Activated T-helper 2 cell treated with anti-CD3 and anti-CD28 coated beads, Interferon-gamma antibody, Interleukin-2, Interleukin-4, amounts not matched to agents 10 μg/mL and 5 μg/mL and 100 μg/mL, durations not matched to agents 14 hours and 24 hours and 36 hours (primary cell): Measurements from ENCODE around the gene SETD7. TPM values are rescaled to one million over a fixed set of nuclear protein-coding genes. Genes with fewer than 3 reads are reported as not detected.
"Not testable (repeated sequence)": the region's sequence is repeated elsewhere in the genome, so short reads cannot be mapped to it uniquely, and the experiment has no call there.

Source experiments
- DNase-seq: peaks from one replicate; pipeline ENCODE4 v3.0.0; 2021; ENCODE audit warnings: low spot score
- H3K27ac Mint-ChIP-seq: one replicate; pipeline ENCODE4 v1.8.0; 2021; ENCODE audit warnings: mixed read lengths
- H3K27me3 Mint-ChIP-seq: one replicate; pipeline ENCODE4 v1.8.0; 2021; ENCODE audit warnings: low read depth, mixed read lengths
- H3K36me3 Mint-ChIP-seq: one replicate; pipeline ENCODE4 v1.8.0; 2021; ENCODE audit warnings: low read depth, mixed read lengths
- H3K4me1 Mint-ChIP-seq: one replicate; pipeline ENCODE4 v1.8.0; 2021; ENCODE audit warnings: low read depth, mixed read lengths
- H3K4me3 Mint-ChIP-seq: one replicate; pipeline ENCODE4 v1.8.0; 2021; ENCODE audit warnings: low read depth, mild to moderate bottlenecking, moderate library complexity, mixed read lengths
- H3K9me3 Mint-ChIP-seq: one replicate; pipeline ENCODE4 v1.8.0; 2021; ENCODE audit warnings: mixed read lengths
- intact Hi-C: fragments of 100-400 bp; cut with micrococcal nuclease; formaldehyde crosslinking; loops from one replicate; pipeline ENCODE4 v1.15.1; 2023
- total RNA-seq: library from RNA; stranded (reverse); gene quantifications from 2 replicates; pipeline ENCODE4 v1.2.3, GENCODE V29; 2022

SETD7 gene
- total RNA-seq, 1 donor from 2014 or later, result 20.7 TPM

- peaks cover 23% of the 10 kb centered on the region for H3K36me3 Mint-ChIP-seq
- H3K27me3 Mint-ChIP-seq, result no peaks in the 10 kb centered on the region
- peaks cover 39% of the 10 kb centered on the region for H3K4me1 Mint-ChIP-seq
- no peak overlapping the region for H3K4me3 Mint-ChIP-seq
- H3K27ac Mint-ChIP-seq, result no peak overlapping the region
- DNase-seq, result no peak
- intact Hi-C loops, result no loop called here
- H3K9me3 Mint-ChIP-seq, result peaks cover 3% of the 10 kb centered on the region
Observed at GRCh38 chr4:139460565-139460964, 95.5 kb downstream of the SETD7 start.

DNA sequence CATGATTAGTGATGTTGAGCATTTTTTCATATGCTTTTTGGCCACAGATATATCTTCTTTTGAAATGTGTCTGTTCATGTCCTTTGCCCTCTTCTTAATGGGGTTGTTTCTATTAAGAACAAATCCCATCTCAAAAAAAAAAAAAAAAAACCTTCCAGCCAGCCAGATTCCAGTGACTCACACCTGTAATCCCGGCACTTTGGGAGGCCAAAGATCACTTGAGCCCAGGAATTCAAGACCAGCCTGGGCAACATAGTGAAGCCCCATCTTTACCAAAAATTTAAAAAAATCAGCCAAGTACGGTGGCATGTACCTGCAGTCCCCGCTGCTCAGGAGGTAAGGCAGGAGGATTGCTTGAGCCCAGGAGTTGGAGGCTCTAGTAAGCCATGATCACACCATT, 97.0 kb downstream of the SETD7 start:
- H3K9me3 Mint-ChIP-seq, result peaks cover 1% of the 10 kb centered on the region
- no peak for DNase-seq
- H3K36me3 Mint-ChIP-seq, result peaks cover 20% of the 10 kb centered on the region
- H3K27me3 Mint-ChIP-seq, result no peaks in the 10 kb centered on the region
- H3K4me1 Mint-ChIP-seq, result peaks cover 52% of the 10 kb centered on the region
- H3K27ac Mint-ChIP-seq, result no peak overlapping the region
- intact Hi-C loops, result loop anchor here (10.0 kb wide), 2 partner anchors 636 to 1066 kb away; partner anchors contain the start of gene ELMOD2
- H3K4me3 Mint-ChIP-seq, result no peak overlapping the region

DNA sequence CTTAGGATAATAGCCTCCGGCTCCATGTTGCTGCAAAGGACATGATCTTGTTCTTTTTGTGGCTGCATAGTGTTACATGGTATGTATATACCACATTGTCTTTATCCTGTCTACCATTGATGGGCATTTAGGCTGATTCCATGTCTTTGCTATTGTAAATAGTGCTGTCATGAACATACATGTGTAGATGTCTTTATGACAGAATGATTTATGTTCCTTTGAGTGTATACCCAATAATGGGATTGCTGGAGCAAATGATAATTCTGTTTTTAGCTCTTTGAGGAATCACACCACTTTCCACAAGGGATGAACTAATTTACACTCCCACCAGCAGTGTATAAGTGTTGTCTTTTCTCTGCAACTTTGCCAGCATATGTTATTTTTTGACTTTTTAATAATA, 97.5 kb downstream of the SETD7 start:
- no peaks in the 10 kb centered on the region for H3K9me3 Mint-ChIP-seq
- no peak overlapping the region for H3K27ac Mint-ChIP-seq
- DNase-seq, result no peak
- intact Hi-C loops, result loop anchor here (10.0 kb wide), 2 partner anchors 636 to 1066 kb away; partner anchors contain the start of gene ELMOD2
- H3K36me3 Mint-ChIP-seq, result peaks cover 15% of the 10 kb centered on the region
- peaks cover 52% of the 10 kb centered on the region for H3K4me1 Mint-ChIP-seq
- H3K4me3 Mint-ChIP-seq, result no peak overlapping the region
- H3K27me3 Mint-ChIP-seq, result no peaks in the 10 kb centered on the region

DNA sequence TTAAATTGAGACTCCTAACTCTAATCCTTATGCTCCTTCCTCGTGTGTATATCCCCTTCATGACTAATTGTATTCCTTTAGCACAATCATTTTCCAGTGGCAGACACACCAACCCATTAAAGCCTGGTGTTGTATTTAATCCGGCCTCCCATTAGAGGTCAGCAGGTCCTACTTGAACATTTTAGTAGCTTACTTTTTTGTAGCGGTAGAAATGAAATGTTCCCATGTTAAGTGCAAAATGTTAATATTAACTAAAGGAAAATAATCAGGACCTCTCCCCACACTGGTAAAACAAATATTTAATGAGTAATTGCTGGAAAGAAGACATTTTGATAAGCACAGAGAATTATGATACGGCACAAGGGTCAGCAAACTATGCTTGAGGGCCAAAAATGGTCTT, 98.7 kb downstream of the SETD7 start:
- no peak overlapping the region for H3K27ac Mint-ChIP-seq

DNA sequence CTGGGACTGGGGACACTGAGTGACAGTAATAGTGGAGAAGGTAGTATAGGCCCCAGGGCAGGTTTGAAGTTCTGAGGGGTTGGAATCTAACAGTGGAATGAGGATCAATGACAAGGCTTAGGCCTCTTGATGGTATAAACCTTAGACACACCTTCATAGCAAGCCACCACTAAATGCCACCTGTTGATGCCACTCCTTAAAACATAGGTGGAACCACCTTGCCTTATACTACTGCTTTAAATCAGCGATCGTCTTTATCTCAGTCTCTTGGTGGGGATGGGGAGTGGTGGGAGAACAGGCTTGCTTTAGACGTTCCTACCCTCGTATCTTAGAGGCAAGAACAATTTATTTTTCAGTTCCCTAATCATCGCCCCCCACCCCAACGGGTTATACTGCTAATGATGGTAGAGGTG, 100.9 kb downstream of the SETD7 start:
- peak overlapping the region; percentile 90 for H3K4me3 Mint-ChIP-seq
- no peak overlapping the region for H3K27ac Mint-ChIP-seq
- H3K27me3 Mint-ChIP-seq, result no peaks in the 10 kb centered on the region
- H3K4me1 Mint-ChIP-seq, result peaks cover 64% of the 10 kb centered on the region
- H3K9me3 Mint-ChIP-seq, result no peaks in the 10 kb centered on the region
- peaks cover 13% of the 10 kb centered on the region for H3K36me3 Mint-ChIP-seq
- intact Hi-C loops, result loop anchor here (2.0 to 10.0 kb wide), 3 partner anchors 212 to 1070 kb away; partner anchors contain the start of gene ELMOD2
- no peak for DNase-seq

More for the DNA sequence above, 98.7 kb downstream of the SETD7 start:
- Mint-ChIP-seq H3K9me3 (no peaks in the 10 kb centered on the region), H3K36me3 (peaks cover 12% of the 10 kb centered on the region), H3K4me1 (peaks cover 57% of the 10 kb centered on the region), H3K27me3 (no peaks in the 10 kb centered on the region), H3K4me3 (no peak overlapping the region)
- intact Hi-C loops, result loop anchor here (10.0 kb wide), 2 partner anchors 637 to 1067 kb away; partner anchors contain the start of gene ELMOD2
- DNase-seq, result no peak

DNA sequence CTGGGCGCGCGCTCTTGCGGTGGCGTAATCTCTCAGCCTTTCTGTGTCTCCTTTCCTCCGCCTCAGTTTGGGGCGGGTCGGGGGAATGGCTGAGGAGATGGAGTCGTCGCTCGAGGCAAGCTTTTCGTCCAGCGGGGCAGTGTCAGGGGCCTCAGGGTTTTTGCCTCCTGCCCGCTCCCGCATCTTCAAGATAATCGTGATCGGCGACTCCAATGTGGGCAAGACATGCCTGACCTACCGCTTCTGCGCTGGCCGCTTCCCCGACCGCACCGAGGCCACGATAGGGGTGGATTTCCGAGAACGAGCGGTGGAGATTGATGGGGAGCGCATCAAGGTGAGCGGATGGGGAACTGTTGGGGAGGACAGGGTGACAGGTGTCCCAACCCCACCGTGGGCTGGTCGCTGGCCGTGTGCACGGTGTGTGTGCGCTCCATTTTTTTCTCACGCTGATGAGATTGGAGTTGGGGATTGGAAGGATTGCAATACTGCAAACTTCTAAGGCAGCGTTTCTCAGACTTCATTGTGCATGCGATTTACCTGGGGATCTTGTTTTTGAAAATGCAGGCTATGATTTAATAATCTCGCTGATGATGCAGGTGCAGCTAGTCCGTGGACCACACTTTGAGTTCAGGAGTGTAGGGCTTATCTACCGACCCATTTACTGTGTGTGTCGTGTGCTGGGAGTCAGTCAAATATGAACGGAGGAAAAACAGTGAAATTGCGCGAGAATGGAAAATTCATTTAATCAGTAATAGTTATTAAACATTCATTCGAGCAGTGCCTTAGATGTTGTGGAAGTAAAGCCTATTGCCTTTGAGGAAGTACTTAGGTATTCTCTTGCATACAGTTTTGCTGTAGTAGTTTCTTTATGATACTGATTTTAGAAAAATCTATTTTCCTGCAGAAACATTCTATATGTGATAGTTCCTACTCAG, 101.6 kb downstream of the SETD7 start, which contains the start of gene RAB33B:
TSS of gene RAB33B (plus strand) at position 11 of the 935 bp plus-strand sequence. CDS start at position 86, 75 bp downstream.
- no peaks in the 10 kb centered on the region for H3K27me3 Mint-ChIP-seq
- H3K36me3 Mint-ChIP-seq, result peaks cover 9% of the 10 kb centered on the region
- H3K27ac Mint-ChIP-seq, result peak within 1 kb of the TSS; percentile 99
- H3K9me3 Mint-ChIP-seq, result no peaks in the 10 kb centered on the region
- intact Hi-C loops, result loop anchor here (2.0 to 10.0 kb wide), 6 partner anchors 212 to 1070 kb away; partner anchors contain the start of genes ELMOD2, MAML3 and NOCT
- DNase-seq, result no peak
- H3K4me1 Mint-ChIP-seq, result peaks cover 60% of the 10 kb centered on the region
- H3K4me3 Mint-ChIP-seq, result peak within 1 kb of the TSS; percentile 90

GRCh38 chr4:139453371-139454110, 102.5 kb downstream of the SETD7 start:
- Mint-ChIP-seq H3K4me1 (peaks cover 52% of the 10 kb centered on the region), H3K9me3 (no peaks in the 10 kb centered on the region), H3K27ac (peak overlapping the region; percentile 99), H3K36me3 (peaks cover 9% of the 10 kb centered on the region), H3K4me3 (peak overlapping the region; percentile 90), H3K27me3 (no peaks in the 10 kb centered on the region)
- intact Hi-C loops, result loop anchor here (1.0 to 10.0 kb wide), 12 partner anchors 37 to 1071 kb away; partner anchors contain the start of genes ELMOD2, MAML3, NAA15 and NOCT
- peak; percentile 96 for DNase-seq

DNA sequence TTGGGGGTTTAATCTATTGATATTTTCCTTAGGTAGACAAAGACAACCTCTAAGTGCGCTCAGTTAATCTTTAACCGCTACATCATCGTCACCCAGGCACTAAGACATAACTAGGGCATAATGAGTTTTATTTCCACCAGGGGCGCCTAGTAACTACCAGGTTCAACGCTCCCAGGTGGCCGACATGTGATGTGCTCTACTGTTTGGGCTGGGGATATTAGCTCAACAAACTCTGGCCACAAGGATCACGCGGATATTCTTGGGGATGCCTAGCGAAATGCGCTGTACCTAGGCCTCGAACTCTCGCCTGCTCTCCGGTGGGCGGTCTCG, 103.0 kb downstream of the SETD7 start:
- Mint-ChIP-seq H3K9me3 (no peaks in the 10 kb centered on the region), H3K36me3 (peaks cover 6% of the 10 kb centered on the region), H3K27ac (peak overlapping the region; percentile 99), H3K4me3 (peak overlapping the region; percentile 90), H3K27me3 (no peaks in the 10 kb centered on the region), H3K4me1 (peaks cover 46% of the 10 kb centered on the region)
- no peak for DNase-seq
- intact Hi-C loops, result loop anchor here (1.0 to 10.0 kb wide), 11 partner anchors 36 to 1072 kb away; partner anchors contain the start of genes ELMOD2, MAML3, NAA15 and NOCT

DNA sequence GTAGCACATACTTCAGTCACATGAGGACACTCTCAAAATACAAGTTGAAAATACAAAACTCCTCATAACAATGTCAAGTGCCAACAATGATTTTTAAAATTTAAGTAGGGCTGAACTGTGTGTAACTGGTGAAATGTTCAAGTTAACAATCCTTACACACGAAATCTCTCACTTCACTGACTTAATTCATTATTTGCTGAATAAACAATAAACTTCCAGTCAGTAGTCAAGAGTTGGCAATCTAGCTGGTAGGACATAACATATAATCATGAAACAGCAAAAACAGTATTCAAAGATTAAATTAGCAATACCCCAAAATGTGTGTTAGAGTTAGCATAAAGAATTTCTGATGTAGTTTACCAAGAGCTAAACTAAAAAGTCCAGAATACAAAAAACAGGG, 104.0 kb downstream of the SETD7 start:
- no peaks in the 10 kb centered on the region for H3K27me3 Mint-ChIP-seq
- intact Hi-C loops, result loop anchor here (2.0 to 10.0 kb wide), 8 partner anchors 35 to 1073 kb away; partner anchors contain the start of genes ELMOD2, MAML3, NAA15 and NOCT
- peaks cover 6% of the 10 kb centered on the region for H3K36me3 Mint-ChIP-seq
- no peak overlapping the region for H3K4me3 Mint-ChIP-seq
- no peaks in the 10 kb centered on the region for H3K9me3 Mint-ChIP-seq
- no peak for DNase-seq
- no peak overlapping the region for H3K27ac Mint-ChIP-seq
- H3K4me1 Mint-ChIP-seq, result peaks cover 40% of the 10 kb centered on the region

DNA sequence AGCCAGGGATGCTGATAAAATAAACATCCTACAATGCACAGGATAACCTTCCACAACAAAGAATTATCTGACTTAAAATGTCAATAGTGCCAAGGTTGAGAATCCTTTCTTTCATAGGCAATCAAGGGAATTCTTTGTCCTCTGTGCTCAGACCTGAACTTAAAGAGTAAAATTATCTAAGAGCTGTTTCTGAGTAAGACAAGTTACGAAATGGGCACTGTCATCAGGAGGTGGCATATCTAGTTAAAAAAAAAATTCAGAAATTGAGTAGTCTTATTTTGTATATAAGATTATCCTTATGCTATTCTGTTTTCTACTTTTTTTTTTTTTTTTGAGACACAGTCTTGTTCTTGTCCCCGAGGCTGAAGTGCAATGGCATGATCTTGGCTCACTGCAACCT, 105.4 kb downstream of the SETD7 start:
- no peak for DNase-seq
- peaks cover 6% of the 10 kb centered on the region for H3K36me3 Mint-ChIP-seq
- H3K27ac Mint-ChIP-seq, result no peak overlapping the region
- peaks cover 28% of the 10 kb centered on the region for H3K4me1 Mint-ChIP-seq
- no peak overlapping the region for H3K4me3 Mint-ChIP-seq
- intact Hi-C loops, result loop anchor here (5.0 to 10.0 kb wide), 5 partner anchors 368 to 1074 kb away; partner anchors contain the start of genes ELMOD2, MAML3 and NOCT
- H3K27me3 Mint-ChIP-seq, result no peaks in the 10 kb centered on the region
- no peaks in the 10 kb centered on the region for H3K9me3 Mint-ChIP-seq

DNA sequence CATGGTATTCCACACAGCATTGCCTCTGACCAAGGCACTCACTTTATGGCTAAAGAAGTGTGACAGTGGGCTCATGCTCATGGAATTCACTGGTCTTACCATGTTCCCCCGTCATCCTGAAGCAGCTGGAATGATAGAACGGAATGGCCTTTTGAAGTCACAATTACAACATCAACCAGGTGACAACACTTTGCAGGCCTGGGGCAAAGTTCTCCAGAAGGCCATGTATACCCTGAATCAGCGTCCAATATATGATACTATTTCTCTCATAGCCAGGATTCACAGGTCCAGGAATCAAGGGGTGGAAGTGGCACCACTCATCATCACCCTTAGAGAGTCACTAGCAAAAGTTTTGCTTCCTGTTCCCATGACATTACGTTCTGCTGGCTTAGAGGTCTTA, 108.9 kb downstream of the SETD7 start:
- H3K4me3 Mint-ChIP-seq, H3K36me3 Mint-ChIP-seq, DNase-seq, H3K27ac Mint-ChIP-seq, H3K4me1 Mint-ChIP-seq, H3K27me3 Mint-ChIP-seq, H3K9me3 Mint-ChIP-seq, intact Hi-C loops: not testable (repeated sequence)
